Effector CD8-positive, alpha-beta T cell (primary cell): Measurements from ENCODE around the gene ARHGAP33.
A peak's percentile ranks its signal among the peaks of the same experiment; 100 is the strongest.

Source experiments
- DNase-seq: peaks from one replicate; lab custom pipeline; 2025; lab: John Stamatoyannopoulos, UW
- total RNA-seq, 4 experiments: gene quantifications; one replicate each; lab custom pipeline; 2026; lab: John Stamatoyannopoulos, UW

Gene ARHGAP33
- 5.1 to 11.9 (median 7.2) reads per million in 4 experiments for total RNA-seq

DNA sequence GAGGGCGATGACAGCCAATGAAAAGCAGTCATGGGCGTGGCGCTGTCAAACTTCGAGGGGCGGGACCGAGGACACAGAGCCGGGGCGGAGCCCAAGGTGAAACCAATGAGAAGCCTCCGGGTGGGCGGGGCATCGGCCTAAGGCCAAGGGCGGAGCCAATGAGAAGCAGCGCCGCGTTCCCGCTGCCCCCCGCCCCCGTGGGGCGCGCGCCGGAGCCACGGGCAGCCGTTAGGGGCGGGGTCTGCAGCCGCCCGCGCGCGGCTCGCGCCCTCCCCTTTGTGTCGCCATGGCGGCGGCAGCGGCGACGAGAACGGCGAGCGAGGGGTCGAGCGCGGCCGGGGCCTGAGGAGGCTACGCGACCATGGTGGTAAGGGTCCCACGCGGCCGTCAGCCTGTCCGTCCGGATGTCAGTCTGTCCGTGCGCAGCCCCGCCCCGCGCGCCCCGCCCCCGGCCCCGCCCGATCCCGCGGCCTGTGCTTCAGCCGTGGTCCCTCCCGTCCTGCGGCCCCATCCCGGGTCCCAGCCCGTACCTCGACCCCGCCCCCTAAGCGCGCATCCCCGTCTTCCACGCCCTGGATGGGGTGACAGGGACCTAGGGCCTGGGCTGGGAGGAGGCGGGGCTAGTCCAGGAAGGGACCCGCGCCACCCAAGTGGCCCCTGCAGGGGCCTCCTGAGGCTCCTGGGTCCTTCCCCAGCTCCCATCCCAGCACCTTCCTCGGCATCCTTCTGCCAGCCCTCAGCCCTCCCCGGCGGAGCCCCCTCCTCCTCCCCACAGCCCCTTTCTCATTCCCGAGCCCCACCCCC is at the start of gene ARHGAP33:
TSS of gene ARHGAP33 (plus strand) at position 267 of the 804 bp plus-strand sequence. CDS start at position 362, 95 bp downstream.
- peak; percentile 99 for DNase-seq

DNA sequence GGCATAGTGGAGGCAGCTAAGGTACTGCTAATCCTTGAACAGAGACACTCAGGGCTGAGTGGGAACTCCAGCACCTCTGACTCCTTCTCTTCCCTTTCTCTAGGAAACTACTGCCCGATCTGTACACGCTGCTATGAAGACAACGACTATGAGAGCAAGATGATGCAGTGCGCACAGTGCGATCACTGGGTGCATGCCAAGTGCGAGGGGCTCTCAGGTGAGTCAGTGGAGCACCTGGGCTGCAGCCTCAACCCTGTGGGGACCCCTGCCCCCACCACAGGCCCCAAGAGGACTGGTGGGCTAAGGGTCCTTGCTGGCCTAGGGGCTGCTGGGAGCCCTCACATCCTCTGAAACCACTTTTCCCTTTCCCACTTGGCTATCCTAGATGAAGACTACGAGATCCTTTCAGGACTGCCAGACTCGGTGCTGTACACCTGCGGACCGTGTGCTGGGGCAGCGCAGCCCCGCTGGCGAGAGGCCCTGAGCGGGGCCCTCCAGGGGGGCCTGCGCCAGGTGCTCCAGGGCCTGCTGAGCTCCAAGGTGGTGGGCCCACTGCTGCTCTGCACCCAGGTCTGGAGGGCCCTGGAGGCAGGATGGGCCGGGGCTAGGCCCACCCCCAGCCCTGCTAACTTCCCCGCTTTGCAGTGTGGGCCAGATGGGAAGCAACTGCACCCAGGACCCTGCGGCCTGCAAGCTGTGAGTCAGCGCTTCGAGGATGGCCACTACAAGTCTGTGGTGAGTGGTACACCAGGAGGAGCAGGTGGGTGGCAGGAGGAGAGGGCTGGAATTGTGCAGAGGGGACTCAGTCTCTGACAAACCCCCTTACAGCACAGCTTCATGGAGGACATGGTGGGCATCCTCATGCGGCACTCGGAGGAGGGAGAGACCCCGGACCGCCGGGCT is 48.1 kb upstream of the ARHGAP33 start:
- DNase-seq, result no peak

DNA sequence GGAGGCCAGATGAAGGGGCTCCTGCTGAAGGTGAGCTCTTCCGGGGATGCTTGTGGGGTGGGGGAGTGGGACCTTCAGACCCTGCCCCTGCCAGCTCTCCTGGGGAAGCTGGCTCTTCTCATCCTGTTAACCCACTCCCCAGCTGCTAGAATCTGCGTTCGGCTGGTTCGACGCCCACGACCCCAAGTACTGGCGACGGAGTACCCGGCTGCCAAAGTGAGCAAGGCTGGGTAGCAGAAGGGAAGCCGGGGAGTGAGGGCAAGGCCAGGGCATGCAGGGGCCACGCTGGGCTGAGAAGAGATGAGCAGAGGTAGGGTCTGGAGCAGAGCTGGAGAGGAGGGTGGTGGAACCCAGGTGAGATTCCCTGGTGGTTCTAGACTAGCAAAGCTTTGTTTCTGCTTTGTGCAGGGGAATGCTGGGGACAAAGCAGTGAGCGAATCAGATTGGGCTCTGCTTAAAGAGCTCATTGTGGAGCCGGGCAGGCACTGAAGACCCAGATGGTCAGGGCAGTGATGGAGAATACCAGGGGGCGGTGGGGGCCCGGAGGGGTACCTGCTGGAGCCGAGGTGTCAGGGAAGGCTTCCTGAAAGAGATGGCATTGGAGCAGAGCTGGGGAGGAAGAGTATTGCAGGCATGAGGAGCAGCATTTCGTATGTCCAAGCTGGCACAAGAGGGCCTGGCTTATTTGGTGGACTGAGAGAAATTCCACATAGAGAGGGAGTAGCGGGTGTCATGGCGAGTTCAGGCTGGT is 47.2 kb upstream of the ARHGAP33 start:
- no peak for DNase-seq

DNA sequence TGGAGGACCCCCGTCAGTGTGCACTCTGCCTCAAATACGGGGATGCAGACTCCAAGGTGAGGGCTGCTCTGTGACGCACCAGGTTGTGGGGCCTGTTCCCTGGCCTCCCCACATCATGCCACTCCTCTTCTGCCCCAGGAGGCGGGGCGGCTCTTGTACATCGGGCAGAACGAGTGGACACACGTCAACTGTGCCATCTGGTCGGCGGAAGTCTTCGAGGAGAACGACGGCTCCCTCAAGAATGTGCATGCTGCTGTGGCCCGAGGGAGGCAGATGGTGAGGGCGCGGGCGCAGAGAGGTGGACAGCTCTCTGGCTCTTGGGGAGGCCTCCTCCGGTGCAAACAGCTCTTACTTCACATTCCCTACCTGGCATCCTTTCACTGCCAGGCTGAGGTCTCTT is 46.3 kb upstream of the ARHGAP33 start:
- no peak for DNase-seq

DNA sequence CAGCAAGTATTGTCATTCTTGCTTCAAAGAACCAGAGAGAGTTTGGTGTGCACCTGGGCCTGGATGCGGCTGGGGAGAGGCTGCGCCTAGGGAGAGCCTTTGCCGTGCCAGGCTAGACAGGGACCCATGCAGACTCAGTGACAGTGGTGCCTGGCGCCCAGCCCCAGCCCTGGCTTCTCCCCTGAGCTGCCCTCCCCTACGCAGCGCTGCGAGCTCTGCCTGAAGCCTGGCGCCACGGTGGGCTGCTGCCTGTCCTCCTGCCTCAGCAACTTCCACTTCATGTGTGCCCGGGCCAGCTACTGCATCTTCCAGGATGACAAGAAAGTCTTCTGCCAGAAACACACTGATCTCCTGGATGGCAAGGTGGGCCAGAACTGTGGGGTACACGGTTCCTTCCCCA is 45.6 kb upstream of the ARHGAP33 start:
- no peak for DNase-seq

- DNase-seq, result no peak
Measured at GRCh38 chr19:35730326-35730725, 45.0 kb upstream of the ARHGAP33 start.

GRCh38 chr19:35731353-35731752 is 44.0 kb upstream of the ARHGAP33 start:
- no peak for DNase-seq

DNA sequence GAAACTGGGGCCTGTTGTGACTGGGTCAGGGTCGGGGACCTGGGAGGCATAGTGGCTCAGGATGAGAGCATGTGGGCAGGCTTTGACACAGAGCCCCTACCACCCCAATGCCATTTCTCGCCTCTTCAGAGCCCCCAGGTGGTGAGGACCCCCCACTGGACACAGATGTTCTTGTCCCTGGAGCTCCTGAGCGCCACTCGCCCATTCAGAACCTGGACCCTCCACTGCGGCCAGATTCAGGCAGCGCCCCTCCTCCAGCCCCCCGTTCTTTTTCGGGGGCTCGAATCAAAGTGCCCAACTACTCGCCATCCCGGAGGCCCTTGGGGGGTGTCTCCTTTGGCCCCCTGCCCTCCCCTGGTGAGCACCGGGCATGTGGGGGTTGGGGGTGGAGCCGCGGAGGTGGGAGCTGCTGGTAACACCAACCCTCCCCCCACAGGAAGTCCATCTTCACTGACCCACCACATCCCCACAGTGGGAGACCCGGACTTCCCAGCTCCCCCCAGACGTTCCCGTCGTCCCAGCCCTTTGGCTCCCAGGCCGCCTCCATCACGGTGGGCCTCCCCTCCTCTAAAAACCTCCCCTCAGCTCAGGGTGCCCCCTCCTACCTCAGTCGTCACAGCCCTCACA is 43.5 kb upstream of the ARHGAP33 start:
- no peak for DNase-seq

DNA sequence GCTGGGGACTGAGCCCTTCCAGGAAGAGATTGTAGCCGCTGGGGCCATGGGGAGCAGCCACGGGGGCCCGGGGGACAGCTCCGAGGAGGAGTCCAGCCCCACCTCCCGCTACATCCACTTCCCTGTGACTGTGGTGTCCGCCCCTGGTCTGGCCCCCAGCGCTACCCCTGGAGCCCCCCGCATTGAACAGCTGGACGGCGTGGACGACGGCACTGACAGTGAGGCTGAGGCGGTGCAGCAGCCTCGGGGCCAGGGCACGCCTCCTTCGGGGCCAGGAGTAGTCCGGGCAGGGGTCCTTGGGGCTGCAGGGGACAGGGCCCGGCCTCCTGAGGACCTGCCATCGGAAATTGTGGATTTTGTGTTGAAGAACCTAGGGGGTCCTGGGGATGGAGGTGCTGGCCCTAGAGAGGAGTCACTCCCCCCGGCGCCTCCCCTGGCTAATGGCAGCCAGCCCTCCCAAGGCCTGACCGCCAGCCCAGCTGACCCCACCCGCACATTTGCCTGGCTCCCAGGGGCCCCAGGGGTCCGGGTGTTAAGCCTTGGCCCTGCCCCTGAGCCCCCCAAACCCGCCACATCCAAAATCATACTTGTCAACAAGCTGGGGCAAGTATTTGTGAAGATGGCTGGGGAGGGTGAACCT is 42.7 kb upstream of the ARHGAP33 start:
- no peak for DNase-seq

- DNase-seq, result no peak
Measured at GRCh38 chr19:35733180-35734125, 41.9 kb upstream of the ARHGAP33 start.

GRCh38 chr19:35734273-35734672 is 41.1 kb upstream of the ARHGAP33 start:
- no peak for DNase-seq

GRCh38 chr19:35734889-35735288 is 40.5 kb upstream of the ARHGAP33 start:
- DNase-seq, result no peak

DNA sequence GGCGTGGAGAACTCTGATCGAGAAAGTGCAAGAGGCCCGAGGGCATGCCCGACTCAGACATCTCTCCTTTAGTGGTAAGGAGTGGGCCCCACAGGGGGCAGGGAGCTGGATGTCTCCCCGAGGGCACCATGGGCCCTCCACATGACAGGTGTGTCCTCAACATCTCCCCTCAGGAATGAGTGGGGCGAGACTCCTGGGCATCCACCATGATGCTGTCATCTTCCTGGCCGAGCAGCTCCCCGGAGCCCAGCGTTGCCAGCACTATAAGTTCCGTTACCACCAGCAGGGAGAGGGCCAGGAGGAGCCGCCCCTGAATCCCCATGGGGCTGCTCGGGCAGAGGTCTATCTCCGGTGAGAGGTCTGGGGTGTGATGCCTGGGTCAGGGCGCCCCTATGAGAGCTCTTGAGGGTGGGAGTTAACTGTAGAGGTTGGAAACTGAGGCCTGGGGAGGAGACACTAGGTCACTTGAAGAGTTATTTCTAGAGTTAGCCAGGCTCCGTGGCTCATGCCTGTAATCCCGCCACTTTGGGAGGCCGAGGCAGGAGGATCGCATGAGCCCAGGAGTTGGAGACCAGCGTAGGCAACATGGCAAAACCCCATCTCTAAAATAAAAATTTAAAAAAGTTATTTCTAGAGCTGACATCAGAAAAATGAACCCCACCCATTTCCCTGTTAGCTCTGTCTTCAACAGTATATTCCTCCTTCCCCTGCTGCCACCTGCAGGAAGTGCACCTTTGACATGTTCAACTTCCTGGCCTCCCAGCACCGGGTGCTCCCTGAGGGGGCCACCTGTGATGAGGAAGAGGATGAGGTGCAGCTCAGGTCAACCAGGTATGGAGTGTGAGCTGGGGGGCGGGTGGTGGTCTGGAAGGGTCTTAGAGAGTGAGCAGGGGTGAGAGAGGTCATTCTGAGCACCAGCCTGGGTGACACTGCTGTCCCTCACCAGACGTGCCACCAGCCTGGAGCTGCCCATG is 38.2 kb upstream of the ARHGAP33 start:
- DNase-seq, result no peak

- DNase-seq, result no peak
Measured at GRCh38 chr19:35738021-35738886, 37.1 kb upstream of the ARHGAP33 start.

GRCh38 chr19:35738887-35739229 is 36.5 kb upstream of the ARHGAP33 start:
- no peak for DNase-seq

DNA sequence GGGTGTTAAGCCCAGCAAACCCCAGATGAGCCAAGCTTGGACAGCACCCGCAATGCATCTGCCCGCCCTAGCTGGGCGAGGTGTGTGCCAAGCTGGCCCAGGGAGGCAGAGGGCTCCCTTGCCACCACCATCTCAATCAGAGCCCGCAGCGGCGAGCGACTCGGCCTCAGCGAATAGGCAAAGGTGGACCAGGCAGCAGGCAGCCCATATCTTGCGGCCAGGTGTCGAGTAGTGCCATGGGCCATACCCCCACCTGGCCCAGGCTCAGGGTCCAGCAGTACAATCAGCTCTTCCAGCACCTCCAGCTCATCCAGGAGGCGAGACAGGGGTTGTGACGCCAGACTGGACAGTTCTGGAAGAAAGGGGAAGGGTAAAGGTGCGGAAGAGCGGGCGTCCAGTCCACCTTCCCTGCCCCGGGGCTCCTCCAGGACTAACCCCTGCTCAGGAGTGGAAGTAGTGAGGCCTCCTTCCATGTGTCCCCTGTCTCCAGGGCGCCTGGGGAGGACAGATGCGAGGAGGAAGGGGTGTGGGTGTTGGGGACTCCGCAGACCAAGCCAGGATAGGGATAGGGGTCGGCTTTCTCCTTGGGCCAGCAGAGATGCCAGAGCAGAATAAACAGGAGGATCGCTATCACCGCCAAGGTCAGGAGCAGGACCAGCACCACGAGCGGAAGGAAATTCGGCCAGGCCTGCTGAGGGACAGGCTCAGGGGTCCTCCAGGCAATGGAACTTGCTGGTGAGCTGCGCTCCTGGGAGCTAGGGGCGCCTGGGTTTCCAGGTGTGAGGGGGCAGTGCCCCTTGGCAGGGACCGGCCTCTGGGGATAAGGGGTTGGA is 35.9 kb upstream of the ARHGAP33 start:
- DNase-seq, result no peak

- DNase-seq, result no peak
Measured at GRCh38 chr19:35740108-35740422, 35.3 kb upstream of the ARHGAP33 start.
